Liver (tissue), 9 donors: ENCODE measurements around the gene GNPTAB. TPM values are rescaled to one million over a fixed set of nuclear protein-coding genes. Genes with fewer than 3 reads are reported as not detected.

Experiments
- DNase-seq: peaks from one replicate; pipeline ENCODE4 v3.0.0-alpha.2; 2017; ENCODE audit warnings: low spot score
- H3K27ac ChIP-seq, 2 donors: one replicate each; pipeline ENCODE4 v1.7.0; 2013; ENCODE audit warnings: inconsistent platforms in 2 of 2, low read length in 2 of 2, control low read depth in 1 of 2, low read depth in 1 of 2, mild to moderate bottlenecking in 1 of 2
- H3K27me3 ChIP-seq, 4 donors: one replicate each; pipeline versions ENCODE4 v1.6.1 to v1.7.0; 2013; ENCODE audit warnings: low read length in 3 of 4, inconsistent platforms in 1 of 4, mild to moderate bottlenecking in 1 of 4, moderate library complexity in 1 of 4; ENCODE audit not compliant: control insufficient read depth in 4 of 4, insufficient read depth in 4 of 4
- H3K36me3 ChIP-seq, 4 donors: one replicate each; pipeline versions ENCODE4 v1.6.1 to v1.7.0; 2013; ENCODE audit warnings: low read length in 3 of 4, mild to moderate bottlenecking in 3 of 4, low read depth in 1 of 4, moderate library complexity in 1 of 4; ENCODE audit not compliant: control insufficient read depth in 4 of 4, insufficient read depth in 3 of 4
- H3K4me1 ChIP-seq, 4 donors: one replicate each; pipeline versions ENCODE4 v1.6.1 to v1.7.0; 2013; ENCODE audit warnings: low read length in 3 of 4, mild to moderate bottlenecking in 3 of 4, moderate library complexity in 1 of 4; ENCODE audit not compliant: control insufficient read depth in 4 of 4, insufficient read depth in 4 of 4
- H3K4me3 ChIP-seq, 3 donors: one replicate each; pipeline versions ENCODE4 v1.6.1 to v1.7.0; 2013; ENCODE audit warnings: low read length in 3 of 3, control low read depth in 1 of 3, low read depth in 1 of 3, mild to moderate bottlenecking in 1 of 3
- H3K9ac ChIP-seq, 2 donors: one replicate each; pipeline ENCODE4 v1.7.0; 2013; ENCODE audit warnings: low read length in 2 of 2, mild to moderate bottlenecking in 2 of 2, moderate library complexity in 2 of 2, control low read depth in 1 of 2, low read depth in 1 of 2
- H3K9me3 ChIP-seq, 4 donors: one replicate each; pipeline versions ENCODE4 v1.6.1 to v1.7.0; 2013; ENCODE audit warnings: low read length in 3 of 4; ENCODE audit not compliant: control insufficient read depth in 4 of 4
- ATF3 ChIP-seq: IDR thresholded peaks from 2 replicates; pipeline ENCODE4 v1.6.1; 2016; ENCODE audit warnings: antibody characterized with exemption
- CTCF ChIP-seq: fragments of 150-350 bp; IDR thresholded peaks from 2 replicates; pipeline ENCODE4 v1.5.1; 2017; ENCODE audit warnings: improper control_type of control experiment, low read depth, low read length; ENCODE audit not compliant: missing input control
- EGR1 ChIP-seq, 2 donors: IDR thresholded peaks; 2 replicates each; pipeline ENCODE4 v1.6.1; 2016 to 2018; ENCODE audit warnings: antibody characterized with exemption in 2 of 2, low read depth in 2 of 2
- FOXA1 ChIP-seq: IDR thresholded peaks from 2 replicates; pipeline ENCODE4 v1.6.1; 2016; ENCODE audit warnings: antibody characterized with exemption
- FOXA2 ChIP-seq: IDR thresholded peaks from 2 replicates; pipeline ENCODE4 v1.6.1; 2016; ENCODE audit warnings: antibody characterized with exemption
- GABPA ChIP-seq, 2 donors: IDR thresholded peaks in 1 of 2; conservative IDR thresholded peaks in 1 of 2; 2 replicates each; pipeline ENCODE4 v1.6.1; 2016; ENCODE audit warnings: antibody characterized with exemption in 2 of 2, mild to moderate bottlenecking in 1 of 2, moderate library complexity in 1 of 2
- HNF4A ChIP-seq, 2 donors: conservative IDR thresholded peaks; 2 replicates each; pipeline ENCODE4 v1.6.1; 2016; ENCODE audit warnings: antibody characterized with exemption in 2 of 2, mild to moderate bottlenecking in 2 of 2
- JUND ChIP-seq, 2 donors: IDR thresholded peaks; 2 replicates each; pipeline ENCODE4 v1.6.1; 2016; ENCODE audit warnings: antibody characterized with exemption in 2 of 2
- MAX ChIP-seq: IDR thresholded peaks from 2 replicates; pipeline ENCODE4 v1.6.1; 2016; ENCODE audit warnings: antibody characterized with exemption
- RAD21 ChIP-seq, 2 donors: IDR thresholded peaks; 2 replicates each; pipeline ENCODE4 v1.6.1; 2016; ENCODE audit warnings: antibody characterized with exemption in 2 of 2, mild to moderate bottlenecking in 2 of 2
- REST ChIP-seq: IDR thresholded peaks from 2 replicates; pipeline ENCODE4 v1.6.1; 2016; ENCODE audit warnings: antibody characterized with exemption, mild to moderate bottlenecking
- RXRA ChIP-seq, 2 donors: IDR thresholded peaks; 2 replicates each; pipeline ENCODE4 v1.6.1; 2017 to 2018; ENCODE audit warnings: antibody characterized with exemption in 2 of 2, mild to moderate bottlenecking in 1 of 2
- SP1 ChIP-seq: IDR thresholded peaks from 2 replicates; pipeline ENCODE4 v1.6.1; 2018; ENCODE audit warnings: antibody characterized with exemption, mild to moderate bottlenecking
- TAF1 ChIP-seq: conservative IDR thresholded peaks from 2 replicates; pipeline ENCODE4 v1.6.1; 2016; ENCODE audit warnings: antibody characterized with exemption, mild to moderate bottlenecking
- YY1 ChIP-seq: IDR thresholded peaks from 2 replicates; pipeline ENCODE4 v1.6.1; 2016; ENCODE audit warnings: antibody characterized with exemption, mild to moderate bottlenecking
- ZBTB33 ChIP-seq: IDR thresholded peaks from 2 replicates; pipeline ENCODE4 v1.6.1; 2016; ENCODE audit warnings: antibody characterized with exemption
- WGBS: extraction: QIAGEN DNeasy Blood & Tissue Kit; methylation state at CpG from one replicate; pipeline ENCODE4 v1.1.7; 2013; 5-methylcytosine and 5-hydroxymethylcytosine counted together
- polyA plus RNA-seq, 2 donors: library from polyadenylated mRNA; stranded (reverse) in 1 of 2; unstranded in 1 of 2; fragments of 200-250 nt in 1 of 2; fragments of >200 nt in 1 of 2; fragmentation: Nextera tagmentation in 1 of 2; extraction: Ambion mirVana in 1 of 2; gene quantifications; one replicate each; pipeline versions ENCODE4 v1.2.1 to v1.2.3, GENCODE V29; 2013 to 2015
- total RNA-seq, 2 donors: library from RNA; depleted of rRNA; stranded (reverse); fragments of >200 nt; gene quantifications; one replicate each; pipeline ENCODE4 v1.2.3, GENCODE V29; 2014
- donor health status: healthy.
- donor health status: healthy.
- donor health status: healthy.
- donor health status: healthy.
- donor health status: healthy.

The GNPTAB gene
- total and polyA plus RNA-seq, 4 donors = 4.6 to 11.1 (median 7.7) TPM

- no peak for DNase-seq
- TF ChIP-seq GABPA (IDR thresholded peaks at IDR 0.05 in 1 of 2, conservative IDR thresholded peaks at IDR 0.05 in 1 of 2) (no peak), TAF1 (no peak), RAD21 (IDR thresholded peaks at IDR 0.05) (no peak), FOXA2 (no peak), ATF3 (no peak), REST (no peak), JUND (IDR thresholded peaks at IDR 0.05) (no peak), SP1 (no peak), CTCF (no peak), FOXA1 (no peak), MAX (no peak), RXRA (IDR thresholded peaks at IDR 0.05) (no peak), HNF4A (conservative IDR thresholded peaks at IDR 0.05) (no peak), YY1 (no peak), EGR1 (IDR thresholded peaks at IDR 0.05; ENCODE audit: low read depth in 2 of 2) (no peak), ZBTB33 (no peak)
- H3K36me3 ChIP-seq = peaks cover 1 to 56% (median 34%) of the 10 kb centered on the region in 4 donors
- H3K4me3 ChIP-seq = no peak overlapping the region
- no peak overlapping the region for H3K9ac ChIP-seq
- 82% methylated on average over 10 of the region's 10 CpGs for WGBS
- H3K9me3 ChIP-seq = no peaks in the 10 kb centered on the region
- no peak overlapping the region for H3K27ac ChIP-seq
- no peaks in the 10 kb centered on the region for H3K4me1 ChIP-seq
- H3K27me3 ChIP-seq = no peaks in the 10 kb centered on the region
Measured at GRCh38 chr12:101743724-101744472, 86.9 kb downstream of the GNPTAB start.
